Activated T-cell treated with anti-CD3 and anti-CD28 coated beads, Interleukin-2, amount 50 U/mL, for 72 hours (primary cell): ENCODE measurements around the gene COL4A4. TPM values are rescaled to one million over a fixed set of nuclear protein-coding genes. Genes with fewer than 3 reads are reported as not detected.
"Not testable (repeated sequence)": the region's sequence is repeated elsewhere in the genome, so short reads cannot be mapped to it uniquely, and the experiment has no call there.

Source experiments
- ATAC-seq, 2 donors: fragments of 150-1000 bp; cut with Tn5 transposase; replicated peaks in 1 of 2; 2 replicates each; pipeline ENCODE4 v1.10.0; 2021; ENCODE audit warnings: moderate library complexity in 2 of 2, mild to moderate bottlenecking in 1 of 2
- DNase-seq, 2 donors: peaks; one replicate each; pipeline ENCODE4 v3.0.0; 2021 to 2022; ENCODE audit warnings: mixed read lengths in 1 of 2
- H3K27ac Mint-ChIP-seq: one replicate; pipeline ENCODE4 v1.8.0; 2022; ENCODE audit warnings: mild to moderate bottlenecking, moderate library complexity, mixed read lengths
- H3K27me3 Mint-ChIP-seq: one replicate; pipeline ENCODE4 v1.8.0; 2022; ENCODE audit warnings: low read depth, mixed read lengths
- H3K36me3 Mint-ChIP-seq, 2 donors: one replicate each; pipeline ENCODE4 v1.8.0; 2022; ENCODE audit warnings: mixed read lengths in 2 of 2, mild to moderate bottlenecking in 1 of 2; ENCODE audit not compliant: insufficient read depth in 2 of 2
- H3K4me1 Mint-ChIP-seq: one replicate; pipeline ENCODE4 v1.8.0; 2022; ENCODE audit warnings: low read depth, mixed read lengths
- H3K4me3 Mint-ChIP-seq, 2 donors: one replicate each; pipeline ENCODE4 v1.8.0; 2022; ENCODE audit warnings: mild to moderate bottlenecking in 2 of 2, mixed read lengths in 2 of 2, moderate library complexity in 2 of 2
- H3K9me3 Mint-ChIP-seq, 2 donors: one replicate each; pipeline ENCODE4 v1.8.0; 2022; ENCODE audit warnings: mixed read lengths in 2 of 2
- total RNA-seq, 2 donors: library from RNA; stranded (reverse); gene quantifications; one replicate each; pipeline ENCODE4 v1.2.3, GENCODE V29; 2022

Gene COL4A4
- total RNA-seq, 2 donors from 2014 or later, result 0.02 to 0.16 TPM

GRCh38 chr2:227065065-227065464 lies 98.9 kb downstream of the COL4A4 start:
- H3K36me3 Mint-ChIP-seq, H3K9me3 Mint-ChIP-seq, ATAC-seq, H3K4me1 Mint-ChIP-seq, H3K27ac Mint-ChIP-seq, DNase-seq, H3K27me3 Mint-ChIP-seq, H3K4me3 Mint-ChIP-seq: not testable (repeated sequence)

GRCh38 chr2:227058888-227059399 lies 105.1 kb downstream of the COL4A4 start:
- no peak for ATAC-seq
- H3K27ac Mint-ChIP-seq, result no peak overlapping the region
- no peak overlapping the region for H3K4me3 Mint-ChIP-seq
- no peaks in the 10 kb centered on the region for H3K9me3 Mint-ChIP-seq
- H3K36me3 Mint-ChIP-seq, result no peaks in the 10 kb centered on the region
- H3K27me3 Mint-ChIP-seq, result peaks cover 10% of the 10 kb centered on the region
- no peak for DNase-seq
- H3K4me1 Mint-ChIP-seq, result no peaks in the 10 kb centered on the region

- no peaks in the 10 kb centered on the region for H3K9me3 Mint-ChIP-seq
- DNase-seq (no peak), ATAC-seq (no peak)
- peaks cover 10% of the 10 kb centered on the region for H3K27me3 Mint-ChIP-seq
- no peak overlapping the region for H3K27ac Mint-ChIP-seq
- H3K36me3 Mint-ChIP-seq, result no peaks in the 10 kb centered on the region
- no peak overlapping the region for H3K4me3 Mint-ChIP-seq
- H3K4me1 Mint-ChIP-seq, result no peaks in the 10 kb centered on the region
Observed at GRCh38 chr2:227057743-227058447, 106.1 kb downstream of the COL4A4 start.

- ATAC-seq, result no peak
- H3K4me1 Mint-ChIP-seq, result no peaks in the 10 kb centered on the region
- no peak overlapping the region for H3K27ac Mint-ChIP-seq
- no peak for DNase-seq
- no peak overlapping the region for H3K4me3 Mint-ChIP-seq
- H3K36me3 Mint-ChIP-seq, result no peaks in the 10 kb centered on the region
- H3K9me3 Mint-ChIP-seq, result no peaks in the 10 kb centered on the region
- peaks cover 10% of the 10 kb centered on the region for H3K27me3 Mint-ChIP-seq
Observed at GRCh38 chr2:227057060-227057459, 106.9 kb downstream of the COL4A4 start.

GRCh38 chr2:227054006-227054405 lies 110.0 kb downstream of the COL4A4 start:
- Mint-ChIP-seq H3K27me3 (no peaks in the 10 kb centered on the region), H3K4me1 (no peaks in the 10 kb centered on the region), H3K9me3 (no peaks in the 10 kb centered on the region), H3K27ac (no peak overlapping the region), H3K4me3 (no peak overlapping the region), H3K36me3 (no peaks in the 10 kb centered on the region)
- DNase-seq, result no peak
- ATAC-seq, result no peak

- no peaks in the 10 kb centered on the region for H3K4me1 Mint-ChIP-seq
- no peak overlapping the region for H3K27ac Mint-ChIP-seq
- H3K27me3 Mint-ChIP-seq, result no peaks in the 10 kb centered on the region
- H3K36me3 Mint-ChIP-seq, result no peaks in the 10 kb centered on the region
- no peaks in the 10 kb centered on the region for H3K9me3 Mint-ChIP-seq
- no peak overlapping the region for H3K4me3 Mint-ChIP-seq
- ATAC-seq (no peak), DNase-seq (no peak)
Observed at GRCh38 chr2:227052879-227053278, 111.1 kb downstream of the COL4A4 start.

GRCh38 chr2:227043981-227044380 lies 120.0 kb downstream of the COL4A4 start:
- H3K27me3 Mint-ChIP-seq, result peaks cover 9% of the 10 kb centered on the region
- H3K9me3 Mint-ChIP-seq, result no peaks in the 10 kb centered on the region
- no peak for ATAC-seq
- no peak overlapping the region for H3K4me3 Mint-ChIP-seq
- H3K4me1 Mint-ChIP-seq, result no peaks in the 10 kb centered on the region
- H3K27ac Mint-ChIP-seq, result no peak overlapping the region
- DNase-seq, result no peak
- no peaks in the 10 kb centered on the region for H3K36me3 Mint-ChIP-seq

GRCh38 chr2:227038550-227039189 lies 125.3 kb downstream of the COL4A4 start:
- Mint-ChIP-seq H3K4me3 (no peak overlapping the region), H3K27ac (no peak overlapping the region), H3K27me3 (peaks cover 31% of the 10 kb centered on the region), H3K36me3 (no peaks in the 10 kb centered on the region), H3K9me3 (no peaks in the 10 kb centered on the region), H3K4me1 (no peaks in the 10 kb centered on the region)
- ATAC-seq (no peak), DNase-seq (no peak)

GRCh38 chr2:227036527-227036926 lies 127.5 kb downstream of the COL4A4 start:
- Mint-ChIP-seq H3K4me3 (no peak overlapping the region), H3K27me3 (peaks cover 48% of the 10 kb centered on the region), H3K4me1 (no peaks in the 10 kb centered on the region), H3K27ac (no peak overlapping the region), H3K36me3 (no peaks in the 10 kb centered on the region), H3K9me3 (no peaks in the 10 kb centered on the region)
- ATAC-seq (no peak), DNase-seq (no peak)

- ATAC-seq (no peak), DNase-seq (no peak)
- Mint-ChIP-seq H3K27me3 (peaks cover 49% of the 10 kb centered on the region), H3K36me3 (no peaks in the 10 kb centered on the region), H3K4me1 (no peaks in the 10 kb centered on the region), H3K27ac (no peak overlapping the region), H3K4me3 (no peak overlapping the region), H3K9me3 (no peaks in the 10 kb centered on the region)
Observed at GRCh38 chr2:227035711-227036367, 128.2 kb downstream of the COL4A4 start.

GRCh38 chr2:227033471-227034148 lies 130.4 kb downstream of the COL4A4 start:
- peak; percentile 36 to 44 for ATAC-seq
- Mint-ChIP-seq H3K4me3 (no peak overlapping the region), H3K27ac (no peak overlapping the region), H3K36me3 (no peaks in the 10 kb centered on the region), H3K27me3 (peaks cover 39% of the 10 kb centered on the region), H3K9me3 (no peaks in the 10 kb centered on the region), H3K4me1 (no peaks in the 10 kb centered on the region)
- DNase-seq, result peak; percentile 31 to 33

- Mint-ChIP-seq H3K36me3 (no peaks in the 10 kb centered on the region), H3K9me3 (no peaks in the 10 kb centered on the region), H3K27me3 (peaks cover 27% of the 10 kb centered on the region), H3K27ac (no peak overlapping the region), H3K4me1 (no peaks in the 10 kb centered on the region), H3K4me3 (no peak overlapping the region)
- DNase-seq (no peak), ATAC-seq (no peak)
Observed at GRCh38 chr2:227031379-227031778, 132.6 kb downstream of the COL4A4 start.

GRCh38 chr2:227030789-227031188 lies 133.2 kb downstream of the COL4A4 start:
- Mint-ChIP-seq H3K9me3 (no peaks in the 10 kb centered on the region), H3K27ac (no peak overlapping the region), H3K4me1 (peaks cover under 1% of the 10 kb centered on the region), H3K27me3 (peaks cover 24% of the 10 kb centered on the region), H3K4me3 (no peak overlapping the region), H3K36me3 (no peaks in the 10 kb centered on the region)
- ATAC-seq (no peak), DNase-seq (no peak)
